Transverse colon (tissue), 4 donors: Measurements from ENCODE around the gene IMMP2L. TPM values are rescaled to one million over a fixed set of nuclear protein-coding genes. Genes with fewer than 3 reads are reported as not detected.

Experiments used
- DNase-seq: peaks from one replicate; pipeline ENCODE4 v3.0.0-alpha.2; 2019
- H3K27ac ChIP-seq, 4 donors: fragments of 200-600 bp; sonication (generic); 2 replicates each; pipeline ENCODE4 v1.5.1; 2016 to 2018; ENCODE audit warnings: inconsistent platforms in 4 of 4
- H3K27me3 ChIP-seq: fragments of 200-600 bp; sonication (generic); 2 replicates; pipeline ENCODE4 v1.5.1; 2017; ENCODE audit warnings: inconsistent platforms
- H3K36me3 ChIP-seq, 4 donors: fragments of 200-600 bp; sonication (generic); 2 replicates each; pipeline ENCODE4 v1.5.1; 2017 to 2019; ENCODE audit warnings: inconsistent platforms in 4 of 4
- H3K4me1 ChIP-seq, 4 donors: fragments of 200-600 bp; sonication (generic); 2 replicates each; pipeline ENCODE4 v1.5.1; 2017 to 2020; ENCODE audit warnings: inconsistent platforms in 4 of 4
- H3K4me3 ChIP-seq, 4 donors: fragments of 200-600 bp; sonication (generic); 1 replicate in 1 of 4; 2 replicates in 3 of 4; pipeline versions ENCODE4 v1.5.1 to v1.6.1; 2017 to 2019; ENCODE audit warnings: inconsistent platforms in 4 of 4
- H3K9me3 ChIP-seq, 2 donors: fragments of 200-600 bp; sonication (generic); 2 replicates each; pipeline ENCODE4 v1.5.1; 2017 to 2019; ENCODE audit warnings: inconsistent platforms in 2 of 2
- EP300 ChIP-seq: sonication (generic); formaldehyde crosslinking; IDR thresholded peaks from one replicate; pipeline ENCODE4 v1.6.1; 2017; ENCODE audit warnings: antibody characterized with exemption, low read depth
- POLR2A ChIP-seq: fragments of 450-650 bp; IDR thresholded peaks from one replicate; pipeline ENCODE4 v1.6.1; 2016; ENCODE audit warnings: antibody characterized with exemption, mild to moderate bottlenecking, moderate library complexity
- POLR2AphosphoS5 ChIP-seq, 3 donors: sonication (generic); formaldehyde crosslinking; IDR thresholded peaks; one replicate each; pipeline ENCODE4 v1.6.1; 2016; ENCODE audit warnings: antibody characterized with exemption in 3 of 3
- WGBS, 2 donors: methylation state at CpG; one replicate each; pipeline ENCODE4 v1.1.5; 2018; ENCODE audit warnings: low coverage in 1 of 2; 5-methylcytosine and 5-hydroxymethylcytosine counted together
- in situ Hi-C, 4 donors: fragments of 200-750 bp; cut with MboI; loops; one replicate each; pipeline versions ENCODE4 v1.15.0 to v1.15.1; 2017; ENCODE audit warnings: low sequenced_read_pairs in 3 of 4, low pct_ligation_motif_present in 1 of 4, low pct_unique_long_range_greater_than_20kb in 1 of 4
- intact Hi-C: fragments of 100-400 bp; cut with DNase I; formaldehyde crosslinking; loops from one replicate; pipeline ENCODE4 v1.15.1; 2023; ENCODE audit warnings: low total_unique reads
- total RNA-seq, 4 donors: library from RNA; depleted of rRNA; stranded (reverse); fragments of >200 nt; gene quantifications; one replicate each; pipeline ENCODE4 v1.1.0, GENCODE V29; 2016
- TF ChIP-seq, protein P1 (sequence below), 5 experiments: fragments of 200-600 bp in 3 of 5; fragments of 450-650 bp in 2 of 5; sonication (generic) in 3 of 5; IDR thresholded peaks; 1 replicate in 2 of 5; 2 replicates in 3 of 5; pipeline ENCODE4 v1.5.1; 2016 to 2017; ENCODE audit warnings: antibody characterized with exemption in 5 of 5, inconsistent platforms in 3 of 5, mild to moderate bottlenecking in 2 of 5, moderate library complexity in 1 of 5

IMMP2L gene
- total RNA-seq, 4 donors from 2014 or later, result 8.6 to 69.6 (median 10.9) TPM

DNA sequence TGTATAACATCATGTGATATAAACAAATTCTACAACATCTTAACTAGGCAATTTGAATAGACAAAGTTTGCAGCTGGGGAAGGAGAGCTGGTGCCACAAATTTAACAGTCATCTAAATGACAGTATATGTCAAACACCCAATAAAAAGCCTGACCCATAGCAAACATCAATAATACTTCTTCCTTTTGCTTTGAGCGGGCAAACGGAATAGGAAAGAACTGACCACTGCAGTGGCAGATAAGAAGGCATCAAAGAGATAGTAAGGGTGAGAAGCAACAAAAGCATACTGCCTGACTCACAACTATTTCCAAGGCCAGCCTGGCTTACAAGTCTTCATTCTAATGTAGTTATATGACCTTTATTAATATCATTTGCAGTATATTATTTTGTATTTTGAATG lies 371.5 kb downstream of the IMMP2L start:
- 75 to 86% methylated on average over 2 of the region's 2 CpGs for WGBS, 2 donors
- Histone ChIP-seq H3K27ac (no peak overlapping the region), H3K4me3 (no peak overlapping the region), H3K27me3 (no peaks in the 10 kb centered on the region), H3K36me3 (no peaks in the 10 kb centered on the region), H3K4me1 (no peaks in the 10 kb centered on the region), H3K9me3 (no peaks in the 10 kb centered on the region)
- in situ Hi-C loops, result no loop called here
- intact Hi-C loops, result no loop called here
- DNase-seq, result no peak
- TF ChIP-seq POLR2AphosphoS5 (IDR thresholded peaks at IDR 0.05), result no peak
- no peak for TF ChIP-seq POLR2A
- no peak for TF ChIP-seq EP300

DNA sequence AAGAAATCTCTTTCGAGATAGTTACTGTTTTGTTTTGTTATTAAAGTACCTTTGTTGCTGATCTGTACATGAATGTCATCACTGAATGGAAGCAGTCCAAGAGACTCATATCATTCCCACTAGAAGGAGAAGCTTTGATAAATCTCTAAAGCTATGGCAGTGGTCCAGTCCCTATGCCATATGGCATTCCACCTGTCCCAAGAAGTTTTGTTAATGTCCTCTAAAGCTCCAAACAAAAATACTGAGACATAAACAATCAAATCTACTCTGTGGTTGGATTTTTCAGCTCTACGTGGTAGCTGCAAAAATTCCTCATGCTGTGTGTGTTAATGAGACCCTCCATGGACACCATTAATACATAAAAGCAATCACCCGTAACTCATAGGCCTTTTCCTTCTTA lies 377.3 kb downstream of the IMMP2L start:
- TF ChIP-seq POLR2A (no peak), POLR2AphosphoS5 (IDR thresholded peaks at IDR 0.05) (no peak), EP300 (no peak)
- TF ChIP-seq, protein P1, sequence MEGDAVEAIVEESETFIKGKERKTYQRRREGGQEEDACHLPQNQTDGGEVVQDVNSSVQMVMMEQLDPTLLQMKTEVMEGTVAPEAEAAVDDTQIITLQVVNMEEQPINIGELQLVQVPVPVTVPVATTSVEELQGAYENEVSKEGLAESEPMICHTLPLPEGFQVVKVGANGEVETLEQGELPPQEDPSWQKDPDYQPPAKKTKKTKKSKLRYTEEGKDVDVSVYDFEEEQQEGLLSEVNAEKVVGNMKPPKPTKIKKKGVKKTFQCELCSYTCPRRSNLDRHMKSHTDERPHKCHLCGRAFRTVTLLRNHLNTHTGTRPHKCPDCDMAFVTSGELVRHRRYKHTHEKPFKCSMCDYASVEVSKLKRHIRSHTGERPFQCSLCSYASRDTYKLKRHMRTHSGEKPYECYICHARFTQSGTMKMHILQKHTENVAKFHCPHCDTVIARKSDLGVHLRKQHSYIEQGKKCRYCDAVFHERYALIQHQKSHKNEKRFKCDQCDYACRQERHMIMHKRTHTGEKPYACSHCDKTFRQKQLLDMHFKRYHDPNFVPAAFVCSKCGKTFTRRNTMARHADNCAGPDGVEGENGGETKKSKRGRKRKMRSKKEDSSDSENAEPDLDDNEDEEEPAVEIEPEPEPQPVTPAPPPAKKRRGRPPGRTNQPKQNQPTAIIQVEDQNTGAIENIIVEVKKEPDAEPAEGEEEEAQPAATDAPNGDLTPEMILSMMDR (IDR thresholded peaks at IDR 0.05), result no peak
- H3K36me3 ChIP-seq, result no peaks in the 10 kb centered on the region
- H3K27ac ChIP-seq, result no peak overlapping the region
- no peak for DNase-seq
- H3K9me3 ChIP-seq, result no peaks in the 10 kb centered on the region
- intact Hi-C loops (no loop called here), in situ Hi-C loops (no loop called here)
- no peaks in the 10 kb centered on the region for H3K27me3 ChIP-seq
- H3K4me1 ChIP-seq, result no peaks in the 10 kb centered on the region
- 89 to 94% methylated on average over 2 to 3 of the region's 3 CpGs for WGBS, 2 donors
- H3K4me3 ChIP-seq, result no peak overlapping the region

DNA sequence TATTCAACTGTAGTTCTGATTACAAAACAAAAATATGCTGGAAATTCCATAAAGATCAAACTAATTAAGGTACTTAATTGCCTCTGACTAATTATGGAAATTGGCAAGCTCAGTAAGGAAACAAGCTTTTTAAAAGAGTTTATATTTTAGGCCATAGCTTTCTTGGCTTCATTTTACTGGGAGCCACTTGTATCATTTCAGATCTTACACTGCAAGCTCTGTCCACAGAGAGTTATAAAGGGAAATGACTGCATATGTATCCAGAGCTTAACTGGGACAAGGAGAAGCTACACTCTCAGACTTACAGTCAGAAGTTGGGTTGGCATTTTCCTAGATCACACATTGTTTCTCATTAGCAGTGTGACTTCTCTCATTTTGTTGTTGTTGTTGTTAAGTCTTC lies 379.0 kb downstream of the IMMP2L start:
- H3K27me3 ChIP-seq, result no peaks in the 10 kb centered on the region
- DNase-seq, result no peak
- H3K27ac ChIP-seq, result no peak overlapping the region
- no peaks in the 10 kb centered on the region for H3K4me1 ChIP-seq
- H3K4me3 ChIP-seq, result no peak overlapping the region
- intact Hi-C loops (no loop called here), in situ Hi-C loops (no loop called here)
- H3K36me3 ChIP-seq, result no peaks in the 10 kb centered on the region
- no peak for TF ChIP-seq POLR2A
- no peak for TF ChIP-seq POLR2AphosphoS5 (IDR thresholded peaks at IDR 0.05)
- TF ChIP-seq, protein P1 (IDR thresholded peaks at IDR 0.05), result no peak
- no peak for TF ChIP-seq EP300
- no peaks in the 10 kb centered on the region for H3K9me3 ChIP-seq

DNA sequence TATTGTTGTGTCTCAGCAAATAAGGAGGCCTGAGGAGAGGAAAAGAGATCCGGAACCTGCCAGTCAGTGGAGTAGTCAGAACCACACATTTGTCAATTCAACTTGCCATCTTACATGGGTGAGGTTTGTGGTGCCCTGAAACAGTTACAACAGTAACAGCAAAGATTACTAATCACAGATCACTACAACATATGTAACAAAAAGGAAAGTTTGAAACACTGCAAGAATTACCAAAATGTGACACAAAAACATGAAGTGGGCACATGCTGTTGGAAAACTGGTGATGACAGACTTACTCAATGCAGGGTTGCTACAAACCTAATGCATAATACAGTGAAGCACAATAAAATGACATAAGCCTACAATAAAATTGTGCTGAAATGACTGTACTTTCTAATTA lies 382.0 kb downstream of the IMMP2L start:
- intact Hi-C loops, result no loop called here
- Histone ChIP-seq H3K36me3 (no peaks in the 10 kb centered on the region), H3K9me3 (no peaks in the 10 kb centered on the region), H3K27me3 (no peaks in the 10 kb centered on the region), H3K4me3 (no peak overlapping the region), H3K4me1 (no peaks in the 10 kb centered on the region), H3K27ac (no peak overlapping the region)
- in situ Hi-C loops, result no loop called here
- TF ChIP-seq, protein P1 (IDR thresholded peaks at IDR 0.05), result no peak
- TF ChIP-seq POLR2A (no peak), POLR2AphosphoS5 (IDR thresholded peaks at IDR 0.05) (no peak), EP300 (no peak)
- 85% methylated on average over 1 of the region's 1 CpG; no CpG with 5 or more reads in 1 of the 2 donors for WGBS, 2 donors
- no peak for DNase-seq

DNA sequence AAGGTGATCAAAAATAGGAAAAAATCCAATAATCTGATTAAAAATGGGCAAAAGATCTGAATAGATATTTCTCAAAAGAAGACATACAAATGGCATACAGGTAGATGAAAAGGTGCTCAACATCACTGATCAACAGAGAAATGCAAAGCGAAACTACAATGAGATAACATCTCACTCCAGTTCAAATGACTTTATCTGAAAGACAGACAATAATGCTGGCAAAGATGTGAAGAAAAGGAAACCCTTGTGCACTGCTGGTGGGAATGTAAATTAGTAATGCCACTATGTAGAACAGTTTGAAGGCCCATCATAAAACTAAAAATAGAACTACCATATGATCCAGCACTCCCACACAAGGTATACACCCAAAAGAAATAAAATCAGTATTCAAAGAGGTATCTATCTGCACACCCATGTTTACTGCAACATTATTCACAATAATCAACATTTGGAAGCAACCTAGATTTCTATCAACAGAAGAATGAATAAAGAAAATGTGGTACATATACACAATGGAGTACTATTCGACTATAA lies 386.3 kb downstream of the IMMP2L start:
- intact Hi-C loops, result no loop called here
- H3K27me3 ChIP-seq, result no peaks in the 10 kb centered on the region
- H3K4me1 ChIP-seq, result no peaks in the 10 kb centered on the region
- no peak for DNase-seq
- 83 to 93% methylated on average over 2 of the region's 2 CpGs for WGBS, 2 donors
- TF ChIP-seq POLR2AphosphoS5 (IDR thresholded peaks at IDR 0.05) (no peak), POLR2A (no peak), EP300 (no peak)
- TF ChIP-seq, protein P1 (IDR thresholded peaks at IDR 0.05), result no peak
- H3K36me3 ChIP-seq, result no peaks in the 10 kb centered on the region
- H3K27ac ChIP-seq, result no peak overlapping the region
- in situ Hi-C loops, result no loop called here
- no peaks in the 10 kb centered on the region for H3K9me3 ChIP-seq
- H3K4me3 ChIP-seq, result no peak overlapping the region
